Fibroblast of lung (primary cell): ENCODE data around the gene CCM2.

Experiments used
- EZH2 ChIP-seq: IDR thresholded peaks from 2 replicates; pipeline ENCODE4 v1.5.1; 2012; ENCODE audit warnings: low read length, control low read depth, mild to moderate bottlenecking; ENCODE audit errors: missing control alignments
- TF ChIP-seq, protein P1 (sequence below), 2 donors: IDR thresholded peaks in 1 of 2; conservative IDR thresholded peaks in 1 of 2; 1 replicate in 1 of 2; 2 replicates in 1 of 2; pipeline ENCODE4 v1.5.1; 2011 to 2012; ENCODE audit warnings: low read length in 2 of 2, control low read depth in 1 of 2, inconsistent platforms in 1 of 2, low read depth in 1 of 2, mild to moderate bottlenecking in 1 of 2

DNA sequence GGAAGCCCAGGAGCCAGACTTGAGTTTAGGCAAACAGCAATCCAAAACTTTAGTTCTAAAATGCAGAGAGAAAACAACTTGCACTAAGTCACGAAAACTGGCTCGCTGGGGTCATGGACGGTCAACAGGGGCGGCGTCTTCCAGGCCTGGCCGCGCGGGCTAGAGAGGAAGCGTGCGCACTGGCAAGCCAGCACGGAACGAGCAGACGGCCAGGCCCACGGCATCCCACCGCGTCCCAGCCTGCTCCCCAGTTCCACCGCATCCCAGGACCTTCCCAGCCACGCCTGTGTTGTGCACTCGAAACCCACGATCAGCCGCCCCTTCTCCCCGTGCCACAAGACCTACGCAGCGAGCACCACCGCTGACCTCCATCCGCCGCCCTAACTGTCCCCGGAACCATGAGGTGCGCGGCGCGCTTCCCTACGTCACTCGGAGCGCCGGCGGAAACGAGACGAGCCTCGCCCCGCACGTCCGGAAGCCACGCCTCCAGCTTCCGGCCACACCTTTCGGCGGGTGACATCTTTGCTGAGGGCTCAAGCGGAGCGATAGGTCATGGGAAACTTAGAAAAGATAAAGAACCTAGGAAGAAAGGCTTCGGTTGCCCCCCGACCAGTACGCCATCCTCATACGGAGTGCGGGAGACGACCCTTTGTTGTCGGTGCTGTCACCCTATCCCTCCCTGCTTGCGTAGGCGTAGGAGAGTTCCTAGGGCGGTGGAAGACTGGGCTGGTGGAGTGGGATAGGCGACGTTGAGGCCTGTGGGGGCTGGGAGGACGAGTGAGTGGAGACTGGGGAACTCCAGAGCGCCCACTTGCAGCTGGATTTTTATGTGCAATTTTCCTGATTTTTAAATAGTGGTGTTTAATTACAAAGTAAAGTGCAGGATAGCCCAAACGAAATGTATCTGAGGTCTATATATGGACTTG lies 111.6 kb downstream of the CCM2 start, which contains the start of gene TBRG4:
- TF ChIP-seq, protein P1, sequence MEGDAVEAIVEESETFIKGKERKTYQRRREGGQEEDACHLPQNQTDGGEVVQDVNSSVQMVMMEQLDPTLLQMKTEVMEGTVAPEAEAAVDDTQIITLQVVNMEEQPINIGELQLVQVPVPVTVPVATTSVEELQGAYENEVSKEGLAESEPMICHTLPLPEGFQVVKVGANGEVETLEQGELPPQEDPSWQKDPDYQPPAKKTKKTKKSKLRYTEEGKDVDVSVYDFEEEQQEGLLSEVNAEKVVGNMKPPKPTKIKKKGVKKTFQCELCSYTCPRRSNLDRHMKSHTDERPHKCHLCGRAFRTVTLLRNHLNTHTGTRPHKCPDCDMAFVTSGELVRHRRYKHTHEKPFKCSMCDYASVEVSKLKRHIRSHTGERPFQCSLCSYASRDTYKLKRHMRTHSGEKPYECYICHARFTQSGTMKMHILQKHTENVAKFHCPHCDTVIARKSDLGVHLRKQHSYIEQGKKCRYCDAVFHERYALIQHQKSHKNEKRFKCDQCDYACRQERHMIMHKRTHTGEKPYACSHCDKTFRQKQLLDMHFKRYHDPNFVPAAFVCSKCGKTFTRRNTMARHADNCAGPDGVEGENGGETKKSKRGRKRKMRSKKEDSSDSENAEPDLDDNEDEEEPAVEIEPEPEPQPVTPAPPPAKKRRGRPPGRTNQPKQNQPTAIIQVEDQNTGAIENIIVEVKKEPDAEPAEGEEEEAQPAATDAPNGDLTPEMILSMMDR (conservative IDR thresholded peaks at IDR 0.05 in 1 of 2, IDR thresholded peaks at IDR 0.05 in 1 of 2; ENCODE audit: low read depth in 1 of 2, low read length in 2 of 2) = peak; percentile 29 to 42
- TF ChIP-seq EZH2 = no peak
